Measurements from ENCODE around the gene VWA7. TPM values are rescaled to one million over a fixed set of nuclear protein-coding genes. Genes with fewer than 3 reads are reported as not detected.
"Not testable (repeated sequence)": the region's sequence is repeated elsewhere in the genome, so short reads cannot be mapped to it uniquely, and the experiment has no call there.

VWA7 gene
- polyA plus RNA-seq (ENCODE audit: insufficient read length in 10 of 10): 1 to 10 TPM in 9 of 10 donors, under 1 TPM in 1; 0.88 to 3.3 (median 2.3) TPM
- long read RNA-seq, donor 1: 0 reads
- long read RNA-seq, donor 2: 0 reads
- long read RNA-seq, donor 3: 0 reads
- long read RNA-seq, donor 4: 0 reads
- long read RNA-seq, donor 5: 0 reads
- long read RNA-seq, donor 6: 0 reads
- long read RNA-seq, donor 7: 0 reads
- long read RNA-seq, donor 8: 0 reads
- long read RNA-seq, donor 9: 0 reads

GRCh38 chr6:31776989-31777666 is at the start of gene VWA7:
VWA7 (minus strand) TSS chr6:31777328; CDS start chr6:31776779, 549 bp downstream.
- DNase-seq: peak in 2 of 3 donors; percentile 42 to 48

GRCh38 chr6:31826793-31827285 is 49.7 kb upstream of the VWA7 start:
- DNase-seq: peak; percentile 87 to 97 (median 93)

GRCh38 chr6:31825553-31825952 is 48.4 kb upstream of the VWA7 start:
- DNase-seq: no peak

GRCh38 chr6:31823592-31824196 is 46.6 kb upstream of the VWA7 start:
- DNase-seq: not testable (repeated sequence)

GRCh38 chr6:31822036-31822821 is 45.1 kb upstream of the VWA7 start:
- DNase-seq: peak; percentile 72 to 87 (median 80)

GRCh38 chr6:31821301-31822035 is 44.3 kb upstream of the VWA7 start:
- DNase-seq: peak in 2 of 3 donors; percentile 63 to 74

- DNase-seq: not testable (repeated sequence)
Observed at GRCh38 chr6:31820399-31820798, 43.3 kb upstream of the VWA7 start.

- DNase-seq: no peak
Observed at GRCh38 chr6:31819871-31820299, 42.8 kb upstream of the VWA7 start.

- DNase-seq: not testable (repeated sequence)
Observed at GRCh38 chr6:31817929-31818511, 40.9 kb upstream of the VWA7 start.

- DNase-seq: not testable (repeated sequence)
Observed at GRCh38 chr6:31817133-31817928, 40.2 kb upstream of the VWA7 start.

GRCh38 chr6:31815025-31815838 is 38.1 kb upstream of the VWA7 start, which contains the start of the genes HSPA1A and HSPA1L:
HSPA1A (plus strand) TSS chr6:31815543; CDS start chr6:31815757, 214 bp downstream.
HSPA1L (minus strand) TSS chr6:31815283; CDS start chr6:31811972, 3,311 bp downstream.
- DNase-seq: peak; percentile 98

GRCh38 chr6:31814677-31815024 is 37.5 kb upstream of the VWA7 start:
- DNase-seq: peak; percentile 98 to 99 (median 99)

GRCh38 chr6:31813465-31813849 is 36.3 kb upstream of the VWA7 start:
- no peak for DNase-seq

- DNase-seq: no peak
Observed at GRCh38 chr6:31811645-31812044, 34.5 kb upstream of the VWA7 start.

- DNase-seq: not testable (repeated sequence)
Observed at GRCh38 chr6:31808599-31808998, 31.5 kb upstream of the VWA7 start.

GRCh38 chr6:31806470-31807272 is 29.5 kb upstream of the VWA7 start, which contains the start of gene LSM2:
LSM2 (minus strand) TSS chr6:31806966; CDS start chr6:31806757, 209 bp downstream.
- peak; percentile 97 to 99 (median 98) for DNase-seq

- no peak for DNase-seq
Observed at GRCh38 chr6:31805939-31806469, 28.9 kb upstream of the VWA7 start.

Measured in muscle of back (tissue), 13 donors.